GM12878 (cell line): Measurements from ENCODE around the gene ZBTB4. TPM values are rescaled to one million over a fixed set of nuclear protein-coding genes. Genes with fewer than 3 reads are reported as not detected.

Experiments
- ATAC-seq: fragments of 200-7000 bp; cut with Tn5 transposase; 3 replicates; pipeline ENCODE4 v1.9.1; 2020; ENCODE audit warnings: mild to moderate bottlenecking, moderate library complexity
- BruUV-seq: library from RNA; stranded (reverse); fragments of 400-500 nt; replicated peaks from 2 replicates; lab custom pipeline; 2021; lab: Mats Ljungman, UMichigan
- CTCF ChIA-PET: fragments of 300-600 bp; sonication (Branson Sonifier 250); formaldehyde crosslinking; extraction: SDS; loops from one replicate; lab custom pipeline; 2021; ENCODE audit warnings: inconsistent platforms; lab: Yijun Ruan, JAX
- POLR2A ChIA-PET: fragments of 350-600 bp; formaldehyde crosslinking; extraction: SDS; loops from one replicate; lab custom pipeline; 2021; ENCODE audit warnings: inconsistent platforms; lab: Charles Lee
- RAD21 ChIA-PET: fragments of 300-600 bp; sonication (Branson Sonifier 250); formaldehyde crosslinking; loops from one replicate; lab custom pipeline; 2023; ENCODE audit warnings: antibody characterized with exemption; ENCODE audit not compliant: unreplicated experiment; lab: Charles Lee
- SMC1A ChIA-PET: fragments of 300-600 bp; sonication (Branson Sonifier 250); formaldehyde crosslinking; loops from one replicate; lab custom pipeline; 2023; ENCODE audit not compliant: unreplicated experiment, uncharacterized antibody; lab: Charles Lee
- DNase-seq: peaks from one replicate; pipeline ENCODE4 v3.0.0-alpha.2; 2011; ENCODE audit warnings: low read depth, low spot score
- FAIRE-seq: peaks from 3 replicates; lab custom pipeline; 2011; peaks lifted over from hg19 to GRCh38; lab: Jason Lieb, UNC
- H2AFZ ChIP-seq: 2 replicates; pipeline ENCODE4 v1.6.0; 2011; ENCODE audit warnings: low read depth, low read length, control low read depth; ENCODE audit not compliant: control insufficient read depth
- H3K27ac ChIP-seq: 2 replicates; pipeline ENCODE4 v1.5.1; 2011; ENCODE audit warnings: control low read depth; ENCODE audit not compliant: control insufficient read depth, insufficient read depth
- H3K27me3 ChIP-seq, 2 experiments: replicated peaks in 1 of 2; 2 replicates each; pipeline versions ENCODE4 v1.6.0 to v1.6.1; 2011; ENCODE audit warnings: low read length in 1 of 2; ENCODE audit not compliant: control insufficient read depth in 2 of 2, insufficient read depth in 2 of 2
- H3K36me3 ChIP-seq, 2 experiments: 2 replicates each; pipeline ENCODE4 v1.5.1; 2011; ENCODE audit warnings: low read length in 1 of 2; ENCODE audit not compliant: control insufficient read depth in 2 of 2, insufficient read depth in 2 of 2
- H3K4me1 ChIP-seq: 2 replicates; pipeline ENCODE4 v1.6.1; 2011; ENCODE audit warnings: mild to moderate bottlenecking, low read length, moderate library complexity, mixed read lengths; ENCODE audit not compliant: control insufficient read depth, insufficient read depth
- H3K4me2 ChIP-seq: 2 replicates; pipeline ENCODE4 v1.6.0; 2011; ENCODE audit warnings: control low read depth; ENCODE audit not compliant: control insufficient read depth, insufficient read depth
- H3K4me3 ChIP-seq: fragments of 200-600 bp; sonication (generic); 2 replicates; pipeline ENCODE4 v1.5.1; 2016
- H3K79me2 ChIP-seq: 2 replicates; pipeline ENCODE4 v1.6.0; 2011; ENCODE audit warnings: low read length; ENCODE audit not compliant: control insufficient read depth, insufficient read depth
- H3K9ac ChIP-seq: 2 replicates; pipeline ENCODE4 v1.8.0; 2011; ENCODE audit warnings: low read length, control low read depth, mixed read lengths; ENCODE audit not compliant: control insufficient read depth, insufficient read depth
- H3K9me3 ChIP-seq: replicated peaks from 3 replicates; pipeline ENCODE4 v1.5.1; 2011; ENCODE audit warnings: mild to moderate bottlenecking, low read length; ENCODE audit not compliant: control insufficient read depth, insufficient read depth
- H4K20me1 ChIP-seq: 2 replicates; pipeline ENCODE4 v1.6.0; 2011; ENCODE audit not compliant: control insufficient read depth, insufficient read depth
- CBFB ChIP-seq: IDR thresholded peaks from 2 replicates; pipeline ENCODE4 v1.6.1; 2016; ENCODE audit warnings: antibody characterized with exemption, low read depth
- ELK1 ChIP-seq: IDR thresholded peaks from 2 replicates; pipeline ENCODE4 v1.6.1; 2012; ENCODE audit warnings: low read depth, low read length, improper control_type of control experiment
- HSF1 ChIP-seq: fragments of 150-350 bp; IDR thresholded peaks from 2 replicates; pipeline ENCODE4 v1.6.1; 2014; ENCODE audit warnings: mild to moderate bottlenecking, low read depth, low read length
- RAD51 ChIP-seq: fragments of 450-650 bp; IDR thresholded peaks from 2 replicates; pipeline ENCODE4 v1.6.1; 2016; ENCODE audit warnings: moderate library complexity, mild to moderate bottlenecking, inconsistent platforms
- WGBS: methylation state at CpG from one replicate; pipeline ENCODE4 v1.1.6; 2016; ENCODE audit warnings: low lambda C conversion rate; ENCODE audit not compliant: insufficient replicate concordance, insufficient coverage; ENCODE audit errors: missing lambda C conversion rate; 5-methylcytosine and 5-hydroxymethylcytosine counted together
- in situ Hi-C: fragments of 300-500 bp; cut with MboI; formaldehyde crosslinking; loops from 9 replicates; pipeline ENCODE4 v1.14.3; 2018; ENCODE audit warnings: mixed read lengths
- intact Hi-C: fragments of 100-400 bp; cut with micrococcal nuclease; formaldehyde crosslinking; loops from one replicate; pipeline ENCODE4 v1.14.2; 2022; ENCODE audit not compliant: unreplicated experiment
- polyA plus RNA-seq, 11 experiments: library from polyadenylated mRNA; depleted of rRNA in 4 of 11; unstranded in 6 of 11; stranded (reverse) in 5 of 11; fragments of >200 nt; fragmentation: Nextera tagmentation in 4 of 11; fragmentation: Illumina TruSeq in 1 of 11; extraction: Ambion mirVana in 4 of 11; extraction: Trizol in 1 of 11; gene quantifications; 1 replicate in 1 of 11; 2 replicates in 10 of 11; pipeline versions ENCODE4 v1.2.1 to v1.2.3, GENCODE V29; 2011 to 2016; ENCODE audit warnings: inconsistent platforms in 2 of 11, missing spikeins in 2 of 11, low read depth in 1 of 11
- total RNA-seq, 4 experiments: library from RNA; depleted of rRNA in 3 of 4; stranded (reverse); fragments of >200 nt in 3 of 4; fragmentation: Illumina TruSeq in 1 of 4; extraction: Trizol in 1 of 4; gene quantifications; 2 replicates each; pipeline versions ENCODE4 v1.2.1 to v1.2.3, GENCODE V29; 2013 to 2021

The ZBTB4 gene
- total and polyA plus RNA-seq, 10 of the 15 experiments (the other 5 are each of a cell fraction or from before 2014, with no cell fraction given): 2.0 to 14.9 (median 6.9) TPM

GRCh38 chr17:7413346-7413985 lies 66.0 kb downstream of the ZBTB4 start (continued):
- TF ChIP-seq ELK1 (no peak), RAD51 (no peak), CBFB (no peak)

DNA sequence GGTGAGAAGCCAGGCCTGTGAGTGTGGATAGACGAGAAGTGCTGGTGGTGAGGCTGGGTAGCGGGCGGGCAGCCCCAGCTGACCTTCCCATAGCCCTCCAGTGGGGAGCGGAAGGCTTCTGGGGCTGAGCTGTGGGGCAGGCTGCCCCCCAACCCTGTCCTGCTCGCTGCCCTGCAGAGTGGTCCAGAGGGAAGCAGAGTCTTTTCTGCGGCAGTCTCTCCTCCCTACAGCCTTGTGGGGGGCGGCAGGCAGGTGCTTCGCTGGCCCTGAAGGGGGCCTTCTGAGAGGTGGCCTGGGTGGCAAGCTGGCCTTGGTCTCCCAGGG lies 68.0 kb downstream of the ZBTB4 start:
- ChIA-PET CTCF (no interaction called here), SMC1A (no interaction called here), RAD21 (no interaction called here), POLR2A (no interaction called here)
- no peaks in the 10 kb centered on the region for H3K9me3 ChIP-seq
- H3K27me3 ChIP-seq: no peaks in the 10 kb centered on the region; a peak in 2 of 4 replicates
- in situ Hi-C loops (no loop called here), intact Hi-C loops (no loop called here)
- no TSS peak for BruUV-seq
- no peak overlapping the region for H3K4me2 ChIP-seq
- no peaks in the 10 kb centered on the region for H4K20me1 ChIP-seq
- H3K4me3 ChIP-seq: no peak overlapping the region
- H3K4me1 ChIP-seq: no peaks in the 10 kb centered on the region
- no peaks in the 10 kb centered on the region for H3K36me3 ChIP-seq
- no peak overlapping the region for H2AFZ ChIP-seq
- H3K27ac ChIP-seq: no peak overlapping the region
- no peak for TF ChIP-seq HSF1
- no peak for FAIRE-seq
- H3K9ac ChIP-seq: no peak overlapping the region
- 51% methylated on average over 6 of the region's 8 CpGs for WGBS
- no peak for ATAC-seq
- no peak for DNase-seq
- H3K79me2 ChIP-seq: no peaks in the 10 kb centered on the region
